Liver (tissue), 9 donors: ENCODE data around the gene ACTR1B. TPM values are rescaled to one million over a fixed set of nuclear protein-coding genes. Genes with fewer than 3 reads are reported as not detected.

Source experiments
- DNase-seq: peaks from one replicate; pipeline ENCODE4 v3.0.0-alpha.2; 2017; ENCODE audit warnings: low spot score
- H3K27ac ChIP-seq, 2 donors: one replicate each; pipeline ENCODE4 v1.7.0; 2013; ENCODE audit warnings: inconsistent platforms in 2 of 2, low read length in 2 of 2, control low read depth in 1 of 2, low read depth in 1 of 2, mild to moderate bottlenecking in 1 of 2
- H3K27me3 ChIP-seq, 4 donors: one replicate each; pipeline versions ENCODE4 v1.6.1 to v1.7.0; 2013; ENCODE audit warnings: low read length in 3 of 4, inconsistent platforms in 1 of 4, mild to moderate bottlenecking in 1 of 4, moderate library complexity in 1 of 4; ENCODE audit not compliant: control insufficient read depth in 4 of 4, insufficient read depth in 4 of 4
- H3K36me3 ChIP-seq, 4 donors: one replicate each; pipeline versions ENCODE4 v1.6.1 to v1.7.0; 2013; ENCODE audit warnings: low read length in 3 of 4, mild to moderate bottlenecking in 3 of 4, low read depth in 1 of 4, moderate library complexity in 1 of 4; ENCODE audit not compliant: control insufficient read depth in 4 of 4, insufficient read depth in 3 of 4
- H3K4me1 ChIP-seq, 4 donors: one replicate each; pipeline versions ENCODE4 v1.6.1 to v1.7.0; 2013; ENCODE audit warnings: low read length in 3 of 4, mild to moderate bottlenecking in 3 of 4, moderate library complexity in 1 of 4; ENCODE audit not compliant: control insufficient read depth in 4 of 4, insufficient read depth in 4 of 4
- H3K4me3 ChIP-seq, 3 donors: one replicate each; pipeline versions ENCODE4 v1.6.1 to v1.7.0; 2013; ENCODE audit warnings: low read length in 3 of 3, control low read depth in 1 of 3, low read depth in 1 of 3, mild to moderate bottlenecking in 1 of 3
- H3K9ac ChIP-seq, 2 donors: one replicate each; pipeline ENCODE4 v1.7.0; 2013; ENCODE audit warnings: low read length in 2 of 2, mild to moderate bottlenecking in 2 of 2, moderate library complexity in 2 of 2, control low read depth in 1 of 2, low read depth in 1 of 2
- H3K9me3 ChIP-seq, 4 donors: one replicate each; pipeline versions ENCODE4 v1.6.1 to v1.7.0; 2013; ENCODE audit warnings: low read length in 3 of 4; ENCODE audit not compliant: control insufficient read depth in 4 of 4
- ATF3 ChIP-seq: IDR thresholded peaks from 2 replicates; pipeline ENCODE4 v1.6.1; 2016; ENCODE audit warnings: antibody characterized with exemption
- CTCF ChIP-seq: fragments of 150-350 bp; IDR thresholded peaks from 2 replicates; pipeline ENCODE4 v1.5.1; 2017; ENCODE audit warnings: improper control_type of control experiment, low read depth, low read length; ENCODE audit not compliant: missing input control
- EGR1 ChIP-seq, 2 donors: IDR thresholded peaks; 2 replicates each; pipeline ENCODE4 v1.6.1; 2016 to 2018; ENCODE audit warnings: antibody characterized with exemption in 2 of 2, low read depth in 2 of 2
- FOXA1 ChIP-seq: IDR thresholded peaks from 2 replicates; pipeline ENCODE4 v1.6.1; 2016; ENCODE audit warnings: antibody characterized with exemption
- FOXA2 ChIP-seq: IDR thresholded peaks from 2 replicates; pipeline ENCODE4 v1.6.1; 2016; ENCODE audit warnings: antibody characterized with exemption
- GABPA ChIP-seq, 2 donors: IDR thresholded peaks in 1 of 2; conservative IDR thresholded peaks in 1 of 2; 2 replicates each; pipeline ENCODE4 v1.6.1; 2016; ENCODE audit warnings: antibody characterized with exemption in 2 of 2, mild to moderate bottlenecking in 1 of 2, moderate library complexity in 1 of 2
- HNF4A ChIP-seq, 2 donors: conservative IDR thresholded peaks; 2 replicates each; pipeline ENCODE4 v1.6.1; 2016; ENCODE audit warnings: antibody characterized with exemption in 2 of 2, mild to moderate bottlenecking in 2 of 2
- HNF4G ChIP-seq: IDR thresholded peaks from 2 replicates; pipeline ENCODE4 v1.6.1; 2016; ENCODE audit warnings: antibody characterized with exemption
- JUND ChIP-seq, 2 donors: IDR thresholded peaks; 2 replicates each; pipeline ENCODE4 v1.6.1; 2016; ENCODE audit warnings: antibody characterized with exemption in 2 of 2
- MAX ChIP-seq: IDR thresholded peaks from 2 replicates; pipeline ENCODE4 v1.6.1; 2016; ENCODE audit warnings: antibody characterized with exemption
- NR2F2 ChIP-seq: IDR thresholded peaks from 2 replicates; pipeline ENCODE4 v1.6.1; 2016; ENCODE audit warnings: antibody characterized with exemption
- RAD21 ChIP-seq, 2 donors: IDR thresholded peaks; 2 replicates each; pipeline ENCODE4 v1.6.1; 2016; ENCODE audit warnings: antibody characterized with exemption in 2 of 2, mild to moderate bottlenecking in 2 of 2
- SP1 ChIP-seq: IDR thresholded peaks from 2 replicates; pipeline ENCODE4 v1.6.1; 2018; ENCODE audit warnings: antibody characterized with exemption, mild to moderate bottlenecking
- TAF1 ChIP-seq: conservative IDR thresholded peaks from 2 replicates; pipeline ENCODE4 v1.6.1; 2016; ENCODE audit warnings: antibody characterized with exemption, mild to moderate bottlenecking
- YY1 ChIP-seq: IDR thresholded peaks from 2 replicates; pipeline ENCODE4 v1.6.1; 2016; ENCODE audit warnings: antibody characterized with exemption, mild to moderate bottlenecking
- WGBS: extraction: QIAGEN DNeasy Blood & Tissue Kit; methylation state at CpG from one replicate; pipeline ENCODE4 v1.1.7; 2013; 5-methylcytosine and 5-hydroxymethylcytosine counted together
- polyA plus RNA-seq, 2 donors: library from polyadenylated mRNA; stranded (reverse) in 1 of 2; unstranded in 1 of 2; fragments of 200-250 nt in 1 of 2; fragments of >200 nt in 1 of 2; fragmentation: Nextera tagmentation in 1 of 2; extraction: Ambion mirVana in 1 of 2; gene quantifications; one replicate each; pipeline versions ENCODE4 v1.2.1 to v1.2.3, GENCODE V29; 2013 to 2015
- total RNA-seq, 2 donors: library from RNA; depleted of rRNA; stranded (reverse); fragments of >200 nt; gene quantifications; one replicate each; pipeline ENCODE4 v1.2.3, GENCODE V29; 2014
- TF ChIP-seq, protein P1 (sequence below): IDR thresholded peaks from 2 replicates; pipeline ENCODE4 v1.6.1; 2016; ENCODE audit warnings: antibody characterized with exemption, mild to moderate bottlenecking
- TF ChIP-seq, protein P2 (sequence below): IDR thresholded peaks from 2 replicates; pipeline ENCODE4 v1.6.1; 2016; ENCODE audit warnings: antibody characterized with exemption
- donor health status: healthy.
- donor health status: healthy.
- donor health status: healthy.
- donor health status: healthy.
- donor health status: healthy.

Gene ACTR1B
- total and polyA plus RNA-seq, 4 donors = 15.3 to 35.8 (median 28.8) TPM

GRCh38 chr2:97671526-97671925, 7.7 kb upstream of the ACTR1B start:
- H3K27me3 ChIP-seq = no peaks in the 10 kb centered on the region
- no peaks in the 10 kb centered on the region for H3K36me3 ChIP-seq
- H3K4me1 ChIP-seq = no peaks in the 10 kb centered on the region
- H3K9ac ChIP-seq = no peak overlapping the region
- TF ChIP-seq EGR1 (IDR thresholded peaks at IDR 0.05; ENCODE audit: low read depth in 2 of 2) (no peak), TAF1 (no peak), GABPA (IDR thresholded peaks at IDR 0.05 in 1 of 2, conservative IDR thresholded peaks at IDR 0.05 in 1 of 2) (no peak), SP1 (no peak), HNF4G (no peak), MAX (no peak), ATF3 (no peak)
- no peak overlapping the region for H3K4me3 ChIP-seq
- H3K9me3 ChIP-seq = no peaks in the 10 kb centered on the region
- 96% methylated on average over 7 of the region's 7 CpGs for WGBS
- H3K27ac ChIP-seq = no peak overlapping the region
- DNase-seq = no peak

- H3K4me3 ChIP-seq = no peak overlapping the region
- no peaks in the 10 kb centered on the region for H3K36me3 ChIP-seq
- 100% methylated on average over 1 of the region's 1 CpG for WGBS
- no peak overlapping the region for H3K9ac ChIP-seq
- no peaks in the 10 kb centered on the region for H3K27me3 ChIP-seq
- no peak overlapping the region for H3K27ac ChIP-seq
- TF ChIP-seq RAD21 (IDR thresholded peaks at IDR 0.05) = no peak
- no peaks in the 10 kb centered on the region for H3K9me3 ChIP-seq
- no peak for DNase-seq
- H3K4me1 ChIP-seq = no peaks in the 10 kb centered on the region
Observed at GRCh38 chr2:97670471-97670870, 6.6 kb upstream of the ACTR1B start.

- Histone ChIP-seq H3K4me3 (no peak within 1 kb of the TSS), H3K27me3 (no peaks in the 10 kb centered on the region), H3K9ac (no peak within 1 kb of the TSS), H3K27ac (no peak within 1 kb of the TSS), H3K9me3 (no peaks in the 10 kb centered on the region), H3K4me1 (no peaks in the 10 kb centered on the region), H3K36me3 (no peaks in the 10 kb centered on the region)
- no peak for DNase-seq
- 91% methylated on average over 6 of the region's 6 CpGs for WGBS
- TF ChIP-seq SP1 (no peak), CTCF (no peak), FOXA1 (no peak), JUND (IDR thresholded peaks at IDR 0.05) (no peak), GABPA (IDR thresholded peaks at IDR 0.05 in 1 of 2, conservative IDR thresholded peaks at IDR 0.05 in 1 of 2) (no peak), NR2F2 (no peak), FOXA2 (no peak), TAF1 (no peak), HNF4G (no peak), YY1 (no peak), EGR1 (IDR thresholded peaks at IDR 0.05; ENCODE audit: low read depth in 2 of 2) (no peak), MAX (no peak), HNF4A (conservative IDR thresholded peaks at IDR 0.05) (no peak)
- TF ChIP-seq, protein P1, sequence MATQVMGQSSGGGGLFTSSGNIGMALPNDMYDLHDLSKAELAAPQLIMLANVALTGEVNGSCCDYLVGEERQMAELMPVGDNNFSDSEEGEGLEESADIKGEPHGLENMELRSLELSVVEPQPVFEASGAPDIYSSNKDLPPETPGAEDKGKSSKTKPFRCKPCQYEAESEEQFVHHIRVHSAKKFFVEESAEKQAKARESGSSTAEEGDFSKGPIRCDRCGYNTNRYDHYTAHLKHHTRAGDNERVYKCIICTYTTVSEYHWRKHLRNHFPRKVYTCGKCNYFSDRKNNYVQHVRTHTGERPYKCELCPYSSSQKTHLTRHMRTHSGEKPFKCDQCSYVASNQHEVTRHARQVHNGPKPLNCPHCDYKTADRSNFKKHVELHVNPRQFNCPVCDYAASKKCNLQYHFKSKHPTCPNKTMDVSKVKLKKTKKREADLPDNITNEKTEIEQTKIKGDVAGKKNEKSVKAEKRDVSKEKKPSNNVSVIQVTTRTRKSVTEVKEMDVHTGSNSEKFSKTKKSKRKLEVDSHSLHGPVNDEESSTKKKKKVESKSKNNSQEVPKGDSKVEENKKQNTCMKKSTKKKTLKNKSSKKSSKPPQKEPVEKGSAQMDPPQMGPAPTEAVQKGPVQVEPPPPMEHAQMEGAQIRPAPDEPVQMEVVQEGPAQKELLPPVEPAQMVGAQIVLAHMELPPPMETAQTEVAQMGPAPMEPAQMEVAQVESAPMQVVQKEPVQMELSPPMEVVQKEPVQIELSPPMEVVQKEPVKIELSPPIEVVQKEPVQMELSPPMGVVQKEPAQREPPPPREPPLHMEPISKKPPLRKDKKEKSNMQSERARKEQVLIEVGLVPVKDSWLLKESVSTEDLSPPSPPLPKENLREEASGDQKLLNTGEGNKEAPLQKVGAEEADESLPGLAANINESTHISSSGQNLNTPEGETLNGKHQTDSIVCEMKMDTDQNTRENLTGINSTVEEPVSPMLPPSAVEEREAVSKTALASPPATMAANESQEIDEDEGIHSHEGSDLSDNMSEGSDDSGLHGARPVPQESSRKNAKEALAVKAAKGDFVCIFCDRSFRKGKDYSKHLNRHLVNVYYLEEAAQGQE = no peak
- TF ChIP-seq, protein P2, sequence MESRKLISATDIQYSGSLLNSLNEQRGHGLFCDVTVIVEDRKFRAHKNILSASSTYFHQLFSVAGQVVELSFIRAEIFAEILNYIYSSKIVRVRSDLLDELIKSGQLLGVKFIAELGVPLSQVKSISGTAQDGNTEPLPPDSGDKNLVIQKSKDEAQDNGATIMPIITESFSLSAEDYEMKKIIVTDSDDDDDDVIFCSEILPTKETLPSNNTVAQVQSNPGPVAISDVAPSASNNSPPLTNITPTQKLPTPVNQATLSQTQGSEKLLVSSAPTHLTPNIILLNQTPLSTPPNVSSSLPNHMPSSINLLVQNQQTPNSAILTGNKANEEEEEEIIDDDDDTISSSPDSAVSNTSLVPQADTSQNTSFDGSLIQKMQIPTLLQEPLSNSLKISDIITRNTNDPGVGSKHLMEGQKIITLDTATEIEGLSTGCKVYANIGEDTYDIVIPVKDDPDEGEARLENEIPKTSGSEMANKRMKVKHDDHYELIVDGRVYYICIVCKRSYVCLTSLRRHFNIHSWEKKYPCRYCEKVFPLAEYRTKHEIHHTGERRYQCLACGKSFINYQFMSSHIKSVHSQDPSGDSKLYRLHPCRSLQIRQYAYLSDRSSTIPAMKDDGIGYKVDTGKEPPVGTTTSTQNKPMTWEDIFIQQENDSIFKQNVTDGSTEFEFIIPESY = no peak
Observed at GRCh38 chr2:97669448-97669847, 5.6 kb upstream of the ACTR1B start, which contains the start of gene C2orf92. C2orf92 (plus strand) TSS chr2:97669713; CDS start chr2:97669789, 76 bp downstream.
